ENCODE measurements around the gene ING5. TPM values are rescaled to one million over a fixed set of nuclear protein-coding genes. Genes with fewer than 3 reads are reported as not detected.

ING5 gene
- total and polyA plus RNA-seq, 2 donors (not counting 3 experiments of a cell fraction or from before 2014, with no cell fraction given) = 24.5 to 33.4 TPM

- Histone ChIP-seq H3K4me2 (ENCODE audit: insufficient read depth, low read length) (no peak overlapping the region), H3K4me1 (ENCODE audit: control insufficient read depth, extremely low read depth, insufficient read depth, low read length) (peaks cover 3% of the 10 kb centered on the region), H3K36me3 (ENCODE audit: control insufficient read depth in 2 of 2, extremely low read depth in 1 of 2, insufficient read depth in 2 of 2, low read length in 2 of 2) (peaks cover 0 to 20% of the 10 kb centered on the region in 2 experiments), H3K27ac (ENCODE audit: insufficient read depth, low read depth, low read length) (no peak overlapping the region), H3K9me3 (replicated peaks; ENCODE audit: control insufficient read depth, insufficient read depth, low read length) (no peaks in the 10 kb centered on the region), H3K4me3 (replicated peaks in 1 of 3; ENCODE audit: insufficient read depth in 1 of 3, low read depth in 1 of 3, low read length in 3 of 3) (no peak overlapping the region), H3K9ac (replicated peaks; ENCODE audit: extremely low read depth, insufficient read depth, low read length) (no peak overlapping the region), H2AFZ (ENCODE audit: low read depth, low read length) (no peak overlapping the region), H3K79me2 (ENCODE audit: control insufficient read depth, insufficient read depth, low read length) (no peaks in the 10 kb centered on the region), H4K20me1 (replicated peaks; ENCODE audit: control insufficient read depth, extremely low read depth, insufficient read depth, low read length) (no peaks in the 10 kb centered on the region), H3K27me3 (ENCODE audit: control insufficient read depth in 2 of 2, insufficient read depth in 2 of 2, low read length in 2 of 2) (no peaks in the 10 kb centered on the region), H3K9me1 (replicated peaks; ENCODE audit: control insufficient read depth, extremely low read depth, insufficient read depth, low read length) (no peaks in the 10 kb centered on the region)
- CTCF ChIA-PET = interaction anchor here (0.8 to 1.5 kb wide), 3 partner anchors 10 to 154 kb away, joined by 3 to 4 read pairs (median 4); partner anchors contain the start of gene D2HGDH
- no peak for DNase-seq (ENCODE audit: low read depth, low spot score)
- POLR2A ChIA-PET = no interaction called here
- no peak for FAIRE-seq
- BruUV-seq (replicated peaks) = no TSS peak
- intact Hi-C loops (cut with micrococcal nuclease) (no loop called here), dilution Hi-C loops (cut with MboI; ENCODE audit: extremely low pct_ligation_motif_present, low sequenced_read_pairs) (no loop called here)
- TF ChIP-seq JUN (IDR thresholded peaks at IDR 0.05; ENCODE audit: borderline replicate concordance, insufficient read depth, insufficient read length, low read depth) (no peak), POLR2A (IDR thresholded peaks at IDR 0.05; ENCODE audit: low read depth, low read length) (no peak), MAX (IDR thresholded peaks at IDR 0.05; ENCODE audit: insufficient read depth, insufficient read length) (no peak), EZH2 (IDR thresholded peaks at IDR 0.05; ENCODE audit: borderline replicate concordance, low read depth, low read length, severe bottlenecking) (no peak), FOS (IDR thresholded peaks at IDR 0.05; ENCODE audit: borderline replicate concordance, insufficient read depth, low read length) (no peak), CTCF (IDR thresholded peaks at IDR 0.05; ENCODE audit: extremely low read depth in 1 of 2, insufficient read depth in 1 of 2, low read depth in 1 of 2, low read length in 2 of 2) (peak; percentile 5 to 19), MYC (IDR thresholded peaks at IDR 0.05; ENCODE audit: low read depth, low read length) (no peak), POLR2AphosphoS5 (IDR thresholded peaks at IDR 0.05; ENCODE audit: insufficient read depth, low read depth, low read length) (no peak)
These were observed 22.6 kb downstream of the ING5 start for GRCh38 chr2:241724259-241724974.

Measured in endothelial cell of umbilical vein (primary cell).